GM18867 (cell line): ENCODE results near the gene KCNF1.

ENCODE experiments used
- ATAC-seq: cut with Tn5 transposase; IDR thresholded peaks from one replicate; pipeline ENCODE4 v1.9.1; 2021; ENCODE audit warnings: mild to moderate bottlenecking, moderate library complexity; ENCODE audit not compliant: unreplicated experiment

Gene KCNF1

DNA sequence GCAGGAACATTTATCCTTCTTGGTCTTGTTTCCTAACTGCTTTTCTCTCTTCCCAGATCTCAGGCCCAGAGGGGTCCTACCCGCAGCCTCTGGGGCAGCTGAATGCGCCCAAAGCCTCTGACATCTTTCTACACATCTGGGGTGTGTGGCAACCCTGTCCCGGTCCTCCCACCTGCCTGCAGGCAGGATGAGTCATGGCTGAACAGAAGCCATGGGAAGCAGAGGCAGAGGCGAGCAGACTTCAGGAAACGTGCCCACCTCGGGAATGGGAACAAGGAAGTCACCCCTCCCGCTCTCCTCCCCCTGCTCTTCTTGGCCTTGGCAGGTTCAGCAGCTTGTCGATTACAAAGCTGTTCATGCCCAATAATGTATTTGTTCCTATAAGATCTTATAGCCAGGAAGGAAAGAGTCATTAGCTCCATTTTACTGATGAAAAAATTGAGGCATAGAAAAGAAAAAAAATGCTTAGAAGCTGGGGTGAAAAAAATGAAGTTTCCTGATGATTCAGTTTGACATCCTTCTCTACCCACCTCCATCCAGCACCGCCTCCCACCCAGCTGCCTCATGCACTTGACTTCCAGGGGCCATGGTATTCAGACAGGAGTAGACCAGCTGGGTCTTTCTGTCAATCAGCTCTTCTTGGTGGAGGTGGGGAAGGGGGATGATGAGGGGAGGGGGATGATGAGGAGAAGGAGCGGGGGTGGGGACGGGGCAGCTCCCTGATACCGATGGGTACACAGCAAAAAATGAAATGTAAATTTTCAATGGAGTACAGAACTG is 10.4 kb upstream of the KCNF1 start:
- no peak for ATAC-seq

DNA sequence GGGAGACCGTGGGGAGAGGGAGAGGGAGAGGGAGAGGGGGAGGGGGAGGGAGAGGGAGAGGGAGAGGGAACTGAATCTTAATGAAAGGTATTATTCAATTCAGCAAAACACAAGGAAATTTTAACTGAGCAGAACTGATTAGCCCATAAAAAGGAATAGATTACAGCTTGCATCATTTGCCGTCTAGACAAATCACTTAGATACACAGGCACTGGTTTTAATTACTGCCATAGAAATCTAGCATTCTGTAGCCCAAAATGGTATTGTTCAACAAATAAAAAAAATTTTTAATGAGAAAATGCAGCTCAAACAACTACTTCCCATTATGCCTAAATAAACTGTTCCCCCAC is 7.9 kb upstream of the KCNF1 start:
- no peak for ATAC-seq

DNA sequence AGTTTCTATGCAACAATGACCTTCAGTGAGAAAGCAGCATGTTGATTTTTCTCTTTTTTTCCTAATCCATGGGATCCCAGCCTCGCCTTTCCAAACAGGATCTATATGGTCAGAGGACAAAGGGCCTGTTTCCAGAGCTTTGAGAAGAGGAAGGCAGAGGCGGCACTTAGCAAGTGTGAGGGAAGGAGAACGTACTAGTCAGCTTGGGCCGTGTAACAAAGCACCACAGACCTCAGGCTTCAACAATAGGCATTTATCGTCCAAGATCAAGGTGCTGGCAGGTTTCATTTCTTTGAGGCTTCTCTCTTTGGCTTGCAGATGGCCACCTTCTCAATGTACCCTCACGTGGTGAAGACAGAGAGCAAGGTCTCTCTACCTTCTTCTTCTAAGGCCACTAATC is 7.3 kb upstream of the KCNF1 start:
- no peak for ATAC-seq

DNA sequence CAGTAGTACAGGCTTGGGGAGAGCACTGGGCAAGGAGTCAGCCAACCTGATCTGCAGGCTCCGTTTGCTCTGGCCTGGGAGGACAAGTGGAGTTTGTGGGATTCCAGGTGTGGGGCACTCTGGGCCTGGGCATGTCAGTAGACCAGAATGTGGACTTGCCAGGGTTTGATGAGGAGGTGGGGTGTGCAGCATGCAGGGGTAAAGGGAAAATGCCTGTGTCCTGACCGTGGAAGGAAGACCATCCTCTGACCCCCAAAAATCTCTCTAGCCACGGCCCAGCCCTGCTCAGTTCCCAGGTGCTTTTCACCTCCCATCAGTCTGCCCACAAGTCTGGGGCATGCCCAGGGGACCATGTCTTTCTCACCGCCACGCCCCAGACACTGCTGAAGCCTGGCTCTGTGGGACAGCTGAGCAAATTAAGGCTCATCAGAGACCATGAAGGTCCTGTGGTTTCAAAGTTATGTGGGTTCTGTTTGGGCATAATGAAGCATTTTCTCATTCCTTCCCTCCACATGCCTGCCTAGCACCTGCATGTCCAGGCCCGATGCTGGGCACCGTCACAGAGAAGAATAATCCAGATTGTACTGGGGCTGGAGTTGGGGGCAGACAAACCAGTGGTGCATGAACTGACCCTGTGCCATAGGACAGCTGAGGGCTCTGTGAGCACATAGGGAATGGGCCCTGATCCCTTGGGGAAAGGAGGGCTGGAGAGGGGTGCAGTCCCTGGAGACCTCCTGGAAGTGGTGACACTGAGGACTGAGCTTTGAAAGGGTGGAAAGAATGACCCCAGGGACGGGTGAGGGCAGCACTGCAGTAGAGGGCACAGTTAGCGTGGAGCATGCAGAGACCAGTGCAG is 6.5 kb upstream of the KCNF1 start:
- ATAC-seq: no peak

DNA sequence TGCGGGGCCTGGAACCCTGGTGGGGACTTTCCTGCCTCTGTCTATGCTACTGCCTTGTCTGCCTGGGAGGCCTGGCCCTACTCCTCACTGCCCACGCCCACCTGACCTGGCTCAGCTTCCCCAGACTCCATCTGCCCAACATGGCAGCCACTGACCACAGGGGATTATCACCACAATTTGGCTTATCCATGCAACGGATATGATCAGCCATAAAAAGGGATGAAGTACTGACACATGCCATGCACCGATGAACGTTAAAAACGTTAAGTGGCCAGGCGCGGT is 5.9 kb upstream of the KCNF1 start:
- ATAC-seq: no peak

DNA sequence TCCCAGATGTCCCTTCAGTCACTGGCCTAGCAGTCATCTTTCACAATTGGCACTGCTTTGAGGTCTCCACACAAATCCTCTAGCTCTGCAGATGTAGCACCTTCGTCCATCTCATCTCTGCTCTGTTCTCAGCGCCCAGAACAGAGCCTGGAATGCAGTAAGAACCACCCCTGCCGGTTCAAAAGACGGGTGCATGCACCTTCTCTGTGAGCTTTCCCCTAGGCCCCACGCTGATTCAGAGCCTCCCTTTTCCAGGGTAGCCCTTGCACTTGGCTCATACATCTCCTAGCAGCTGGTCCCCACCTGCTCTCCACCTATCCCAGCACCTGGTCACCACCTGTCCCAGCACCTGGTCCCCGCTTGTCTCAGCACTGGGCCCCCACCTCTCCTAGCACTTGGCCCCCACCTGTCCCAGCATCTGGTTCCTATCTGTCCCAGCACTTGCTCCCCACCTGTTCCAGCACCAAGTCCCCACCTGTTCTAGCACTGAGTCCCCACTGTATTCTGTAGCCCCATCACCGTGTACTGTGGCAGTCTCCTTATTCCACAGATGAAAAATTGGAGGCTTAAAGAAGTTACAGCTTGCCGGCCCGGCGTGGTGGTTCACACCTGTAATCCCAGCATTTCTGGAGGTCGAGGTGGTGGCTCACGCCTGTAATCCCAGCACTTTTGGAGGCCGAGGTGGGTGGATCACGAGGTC is 4.7 kb upstream of the KCNF1 start:
- ATAC-seq: no peak

DNA sequence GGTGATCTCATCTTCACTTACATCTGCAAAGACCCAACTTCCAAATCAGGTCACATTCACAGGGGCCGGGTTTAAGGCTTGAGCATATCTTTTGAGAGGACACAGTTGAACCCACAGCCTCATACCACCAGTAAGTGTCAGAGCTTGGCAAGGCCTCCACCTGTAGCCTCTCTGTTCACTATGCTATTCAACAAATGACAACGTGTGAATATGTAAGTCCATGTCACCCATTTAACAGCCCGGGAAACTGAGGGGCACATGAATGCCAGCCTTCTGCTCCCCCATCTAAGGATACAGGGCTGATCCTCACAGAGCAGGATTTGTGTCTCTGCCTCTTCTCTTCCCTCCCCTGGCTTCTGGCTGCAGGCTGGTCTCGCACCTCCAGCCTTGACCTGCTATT is 3.5 kb upstream of the KCNF1 start:
- no peak for ATAC-seq

DNA sequence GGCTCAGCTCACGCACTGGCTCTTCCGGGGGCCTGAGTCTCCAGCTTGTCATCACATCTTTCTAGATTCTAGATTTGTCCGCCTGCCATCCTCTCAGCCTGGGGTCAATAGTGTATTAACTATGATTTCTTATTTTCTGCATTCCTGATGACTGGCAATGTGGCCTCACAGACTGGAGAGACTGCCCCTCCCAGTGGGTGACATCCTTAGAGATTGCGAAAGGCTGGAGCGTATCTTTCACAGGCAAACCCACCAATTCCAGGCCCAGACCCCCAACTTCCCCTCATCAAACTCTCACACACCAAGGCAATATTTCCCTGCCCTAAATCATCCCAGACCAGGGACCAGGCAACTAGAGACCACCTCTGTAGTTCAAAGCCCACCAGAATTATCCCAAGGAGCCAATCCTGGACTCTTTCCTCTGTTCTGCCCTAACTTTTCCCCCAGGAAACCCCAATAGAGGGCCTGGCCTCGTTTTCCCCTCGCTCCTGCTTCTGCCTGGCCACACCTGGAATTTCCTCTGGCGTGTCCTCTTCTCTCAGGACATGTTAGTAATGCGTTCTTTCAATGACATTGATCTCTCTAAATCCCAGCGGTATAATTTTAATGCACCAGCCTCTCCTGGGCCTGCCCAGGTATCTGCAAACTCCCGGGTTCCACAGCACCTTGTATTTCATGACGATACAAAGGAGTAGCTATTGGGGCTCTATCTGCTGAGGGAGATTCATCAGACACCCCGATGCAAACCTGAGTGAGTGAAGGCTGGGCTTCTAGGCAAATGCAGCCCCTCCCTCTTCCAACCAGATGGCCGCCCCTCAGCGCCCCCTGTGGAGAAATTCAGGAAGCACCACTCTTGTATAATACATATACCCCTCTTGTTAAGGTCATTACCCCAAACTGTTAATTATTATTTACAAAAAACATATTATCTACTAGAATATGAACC is 2.4 kb upstream of the KCNF1 start:
- no peak for ATAC-seq

DNA sequence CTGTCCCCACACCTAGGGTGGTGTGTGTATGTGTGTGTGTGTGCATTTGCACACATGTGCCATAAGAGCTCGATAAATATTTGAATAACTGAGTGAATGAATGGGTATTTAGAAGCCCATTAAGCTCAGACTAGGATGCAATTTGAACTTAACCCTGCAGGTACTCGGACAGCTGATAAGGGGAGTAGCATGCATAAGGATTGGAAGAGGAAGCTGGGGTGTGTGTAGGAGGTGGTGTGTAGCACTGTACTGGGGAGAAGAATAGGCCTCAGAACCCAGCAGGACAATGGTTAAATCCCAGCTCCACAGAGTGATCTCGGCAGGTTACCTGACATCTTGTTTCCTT is 1.8 kb upstream of the KCNF1 start:
- ATAC-seq: no peak

DNA sequence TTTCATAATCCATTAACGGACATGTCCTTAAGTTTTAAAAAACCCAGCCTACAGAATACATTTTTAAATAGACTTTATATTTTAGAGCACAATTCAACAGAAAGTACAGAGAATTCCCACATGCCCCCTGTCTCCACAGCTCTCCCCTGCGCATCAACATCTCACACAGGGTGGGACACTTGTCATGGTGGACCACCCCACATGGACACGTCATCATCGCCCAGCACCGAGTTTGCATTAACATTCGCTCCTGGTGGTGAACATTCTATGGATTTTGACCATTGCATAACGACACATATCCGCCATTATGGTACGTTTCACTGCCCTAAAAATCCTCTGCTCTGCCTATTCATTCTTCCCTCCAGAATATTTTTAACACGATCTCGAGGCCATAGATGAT is 1.1 kb upstream of the KCNF1 start:
- ATAC-seq: no peak

DNA sequence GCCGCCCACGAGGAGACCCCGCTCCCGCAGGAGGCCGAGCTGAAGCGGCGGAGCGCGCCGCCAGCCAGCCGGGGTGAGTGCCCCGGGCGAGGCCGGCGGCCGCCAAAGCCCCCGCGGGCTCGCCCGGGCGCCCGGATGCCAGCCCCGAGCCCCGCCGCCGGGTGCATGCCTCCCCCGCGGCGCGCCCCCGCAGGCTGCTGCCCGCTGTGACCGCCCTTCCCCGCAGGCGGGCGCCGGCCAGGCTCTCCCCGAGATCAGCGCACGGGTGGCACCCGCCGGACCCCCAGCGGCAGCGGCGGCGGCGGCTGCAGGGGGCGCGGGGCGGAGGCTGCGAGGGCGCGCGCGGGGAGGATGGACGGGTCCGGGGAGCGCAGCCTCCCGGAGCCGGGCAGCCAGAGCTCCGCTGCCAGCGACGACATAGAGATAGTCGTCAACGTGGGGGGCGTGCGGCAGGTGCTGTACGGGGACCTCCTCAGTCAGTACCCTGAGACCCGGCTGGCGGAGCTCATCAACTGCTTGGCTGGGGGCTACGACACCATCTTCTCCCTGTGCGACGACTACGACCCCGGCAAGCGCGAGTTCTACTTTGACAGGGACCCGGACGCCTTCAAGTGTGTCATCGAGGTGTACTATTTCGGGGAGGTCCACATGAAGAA is 470 bp downstream of the KCNF1 start:
- ATAC-seq: no peak

DNA sequence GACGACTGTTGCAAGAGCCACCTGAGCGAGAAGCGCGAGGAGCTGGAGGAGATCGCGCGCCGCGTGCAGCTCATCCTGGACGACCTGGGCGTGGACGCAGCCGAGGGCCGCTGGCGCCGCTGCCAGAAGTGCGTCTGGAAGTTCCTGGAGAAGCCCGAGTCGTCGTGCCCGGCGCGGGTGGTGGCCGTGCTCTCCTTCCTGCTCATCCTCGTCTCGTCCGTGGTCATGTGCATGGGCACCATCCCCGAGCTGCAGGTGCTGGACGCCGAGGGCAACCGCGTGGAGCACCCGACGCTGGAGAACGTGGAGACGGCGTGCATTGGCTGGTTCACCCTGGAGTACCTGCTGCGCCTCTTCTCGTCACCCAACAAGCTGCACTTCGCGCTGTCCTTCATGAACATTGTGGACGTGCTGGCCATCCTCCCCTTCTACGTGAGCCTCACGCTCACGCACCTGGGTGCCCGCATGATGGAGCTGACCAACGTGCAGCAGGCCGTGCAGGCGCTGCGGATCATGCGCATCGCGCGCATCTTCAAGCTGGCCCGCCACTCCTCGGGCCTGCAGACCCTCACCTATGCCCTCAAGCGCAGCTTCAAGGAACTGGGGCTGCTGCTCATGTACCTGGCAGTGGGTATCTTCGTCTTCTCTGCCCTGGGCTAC is 1.2 kb downstream of the KCNF1 start:
- no peak for ATAC-seq

DNA sequence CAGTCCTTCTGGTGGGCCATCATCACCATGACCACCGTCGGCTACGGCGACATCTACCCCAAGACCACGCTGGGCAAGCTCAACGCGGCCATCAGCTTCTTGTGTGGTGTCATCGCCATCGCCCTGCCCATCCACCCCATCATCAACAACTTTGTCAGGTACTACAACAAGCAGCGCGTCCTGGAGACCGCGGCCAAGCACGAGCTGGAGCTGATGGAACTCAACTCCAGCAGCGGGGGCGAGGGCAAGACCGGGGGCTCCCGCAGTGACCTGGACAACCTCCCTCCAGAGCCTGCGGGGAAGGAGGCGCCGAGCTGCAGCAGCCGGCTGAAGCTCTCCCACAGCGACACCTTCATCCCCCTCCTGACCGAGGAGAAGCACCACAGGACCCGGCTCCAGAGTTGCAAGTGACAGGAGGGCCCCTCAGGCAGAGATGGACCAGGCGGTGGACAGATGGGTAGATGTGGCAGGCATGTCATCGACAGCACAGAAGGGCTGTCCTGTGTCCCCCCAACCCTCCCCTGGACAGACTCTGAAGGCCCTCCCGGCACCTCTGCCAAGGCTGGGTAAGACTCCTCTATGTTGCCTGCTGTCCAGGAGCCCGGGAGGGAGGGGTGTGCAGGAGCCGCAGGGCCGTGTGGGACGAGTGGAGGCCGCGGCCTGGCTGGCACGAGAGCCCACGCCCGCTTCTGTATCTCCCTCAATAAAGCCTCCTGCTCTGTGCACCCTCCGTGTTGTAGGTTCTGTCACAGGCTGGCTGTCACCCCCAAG is 2.0 kb downstream of the KCNF1 start:
- ATAC-seq: no peak

DNA sequence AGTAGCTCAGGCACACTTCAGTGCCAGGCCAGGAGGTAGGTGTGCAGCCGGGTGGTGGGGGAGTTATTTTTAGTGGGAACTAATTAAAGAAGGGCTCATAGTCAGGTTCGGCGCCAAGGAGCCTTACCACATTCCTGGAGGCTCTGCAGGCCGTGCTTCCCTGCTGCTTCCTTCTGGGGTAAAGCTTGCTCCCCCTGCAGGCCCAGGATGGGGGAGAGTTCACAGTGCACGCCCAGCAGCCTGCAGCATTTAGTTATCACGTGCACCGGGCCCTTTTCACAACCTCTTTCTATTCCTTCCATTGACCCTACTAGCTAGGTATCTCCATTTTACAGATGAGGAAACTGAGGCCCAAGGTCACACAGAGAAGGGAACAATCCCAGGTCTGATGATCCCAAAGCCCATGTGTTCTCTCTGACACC is 2.5 kb downstream of the KCNF1 start:
- no peak for ATAC-seq

DNA sequence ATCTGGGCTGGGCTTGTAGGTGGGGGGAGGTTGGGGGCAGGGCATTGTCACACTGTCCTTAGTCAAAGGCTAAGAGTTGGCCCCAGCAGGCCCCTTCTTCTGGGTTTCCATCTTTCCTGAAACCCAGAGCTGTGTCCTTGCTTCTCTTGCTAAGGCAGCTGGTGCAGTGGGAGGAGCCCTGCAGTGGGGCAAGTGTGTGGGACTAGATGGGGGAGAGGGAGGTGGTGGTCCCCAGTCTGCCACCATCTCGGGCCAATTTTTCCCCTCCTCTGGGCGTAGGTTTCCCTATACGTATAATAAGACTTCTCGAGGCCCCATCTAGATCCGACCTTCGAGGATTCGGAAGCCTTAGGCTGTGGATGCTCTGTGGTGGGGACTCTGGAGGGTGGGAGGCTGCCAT is 3.5 kb downstream of the KCNF1 start:
- no peak for ATAC-seq

DNA sequence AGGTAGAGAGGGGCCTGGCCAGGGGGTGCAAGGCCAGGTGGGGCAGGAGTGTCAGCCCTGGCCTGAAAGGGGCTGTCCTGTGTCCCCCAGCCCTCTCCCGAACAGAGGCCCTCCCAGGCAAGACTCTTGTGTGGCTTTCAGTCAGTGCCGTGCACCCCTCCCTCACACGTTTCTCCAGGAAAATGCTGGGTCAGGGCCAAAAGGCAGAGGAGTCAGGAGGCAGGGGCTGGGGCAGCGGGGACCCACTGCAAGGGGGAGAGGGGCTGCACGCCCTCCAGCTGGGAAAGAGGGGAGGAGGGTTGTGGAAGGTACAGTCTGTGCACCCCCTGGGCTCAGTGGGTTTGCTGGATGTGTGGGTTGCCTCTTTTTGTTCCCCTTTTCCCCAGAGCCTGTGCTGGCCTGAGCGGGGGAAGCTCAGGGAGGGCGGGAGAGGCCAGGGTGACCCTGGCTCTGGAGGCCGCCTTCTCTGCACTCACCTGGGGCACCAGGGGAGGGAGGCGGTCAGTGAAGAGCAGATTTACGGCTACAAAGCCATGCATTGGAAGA is 4.1 kb downstream of the KCNF1 start:
- ATAC-seq: no peak

DNA sequence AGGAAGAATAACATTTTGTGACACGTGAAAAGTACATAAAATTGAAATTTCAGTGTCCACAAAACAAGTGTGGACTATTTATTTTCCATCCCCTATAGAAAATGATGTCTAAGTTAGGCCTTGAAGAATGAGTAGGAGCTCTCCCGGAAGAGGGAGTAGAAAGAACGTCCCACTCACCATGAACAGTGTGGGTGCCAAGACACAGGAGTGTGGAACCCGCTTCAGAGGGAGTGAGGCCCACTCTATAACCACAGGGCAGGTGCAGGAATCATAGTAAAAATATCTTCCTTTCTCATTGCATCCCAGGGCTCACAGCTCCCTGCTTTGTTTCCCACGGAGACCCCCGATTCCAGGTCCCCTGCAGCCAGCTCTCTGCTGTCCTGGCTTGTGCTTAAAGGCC is 5.2 kb downstream of the KCNF1 start:
- ATAC-seq: no peak

DNA sequence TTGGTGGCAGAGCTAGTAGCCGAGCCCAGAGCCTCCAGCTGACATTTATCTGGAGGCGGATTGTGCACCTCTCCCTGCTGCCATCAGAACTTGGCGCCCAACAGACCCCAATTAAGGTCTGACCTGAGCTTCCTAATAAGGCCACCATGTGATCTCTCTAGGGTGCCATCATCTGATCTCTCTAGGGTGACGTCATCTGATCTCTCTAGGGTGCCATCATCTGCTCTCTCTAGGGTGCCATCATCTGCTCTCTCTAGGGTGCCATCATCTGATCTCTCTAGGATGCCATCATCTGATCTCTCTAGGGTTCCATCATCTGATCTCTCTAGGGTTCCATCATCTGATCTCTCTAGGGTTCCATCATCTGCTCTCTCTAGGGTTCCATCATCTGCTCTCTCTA is 6.2 kb downstream of the KCNF1 start:
- ATAC-seq: no peak
